NCI-H526 treated with DMSO at 0.1 percent for 48 hours (cell line): ENCODE results near the gene ABCD3.

Experiments used
- DNase-seq: peaks from one replicate; lab custom pipeline; 2025; lab: John Stamatoyannopoulos, UW

ABCD3 gene

DNA sequence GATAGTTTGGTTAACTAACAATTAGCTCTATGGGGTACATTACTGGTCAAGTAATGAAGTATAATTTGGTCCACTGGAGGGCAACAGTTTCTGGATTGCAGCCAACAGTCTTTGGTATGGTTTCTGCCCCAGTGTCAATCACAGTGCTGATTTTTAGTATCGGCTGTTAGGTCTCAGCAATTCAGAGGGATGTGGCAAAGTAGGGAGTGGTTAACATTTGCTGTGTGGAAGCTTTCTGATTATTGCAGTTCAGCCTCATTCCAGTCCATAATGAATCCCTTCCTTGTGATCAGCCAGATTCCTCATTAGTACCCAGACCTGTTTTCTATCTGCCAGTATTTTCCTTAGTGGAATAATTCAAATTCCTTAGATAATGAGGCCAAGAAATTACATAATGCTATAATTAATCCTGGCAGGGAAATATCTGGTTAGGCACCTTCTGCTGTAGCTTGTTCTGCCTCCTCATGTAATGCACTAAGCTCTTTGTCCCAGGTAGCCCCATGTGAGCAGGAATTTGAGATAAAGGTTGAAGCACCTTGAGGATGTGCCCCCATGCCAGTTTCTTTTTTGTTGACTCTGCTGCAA lies 109.3 kb downstream of the ABCD3 start:
- DNase-seq: no peak

DNA sequence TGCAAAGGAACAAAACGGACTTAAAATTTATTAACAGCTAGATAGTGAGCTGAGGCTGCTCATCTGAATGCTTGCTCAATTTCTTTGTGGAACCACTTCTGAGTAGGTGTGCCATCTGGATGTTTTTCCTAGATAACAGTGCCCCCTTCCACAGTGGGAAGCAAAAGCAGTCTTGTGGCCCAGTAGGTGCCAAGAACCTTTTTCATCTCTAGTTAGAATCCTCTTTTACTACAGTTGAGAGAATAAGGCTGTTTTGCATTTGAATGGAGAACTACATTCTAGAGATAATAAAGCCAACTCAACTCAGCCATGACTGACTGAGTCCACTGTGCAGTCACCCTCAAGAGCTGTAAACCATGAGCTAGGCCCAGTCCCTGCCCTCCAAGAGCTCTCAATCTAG lies 110.1 kb downstream of the ABCD3 start:
- no peak for DNase-seq

DNA sequence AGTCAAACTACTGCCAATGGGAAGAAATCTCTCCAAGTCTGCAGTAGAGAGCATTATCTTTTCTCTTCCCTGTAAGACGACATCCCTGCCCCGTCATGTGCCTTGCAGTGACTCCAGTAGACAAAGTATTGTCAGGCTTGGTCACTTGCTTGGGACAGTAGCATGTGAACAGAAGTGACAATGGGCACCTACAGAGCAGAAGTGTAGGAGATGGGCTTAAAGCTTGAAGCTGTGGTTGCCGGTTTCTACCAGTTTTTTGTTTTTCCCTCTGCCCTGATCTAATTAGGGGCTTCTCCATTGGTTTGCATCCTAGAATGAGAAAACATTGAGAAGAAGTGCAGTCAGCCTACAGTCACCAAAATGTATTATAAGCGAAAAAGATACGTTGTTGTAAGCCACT lies 110.6 kb downstream of the ABCD3 start:
- DNase-seq: no peak

DNA sequence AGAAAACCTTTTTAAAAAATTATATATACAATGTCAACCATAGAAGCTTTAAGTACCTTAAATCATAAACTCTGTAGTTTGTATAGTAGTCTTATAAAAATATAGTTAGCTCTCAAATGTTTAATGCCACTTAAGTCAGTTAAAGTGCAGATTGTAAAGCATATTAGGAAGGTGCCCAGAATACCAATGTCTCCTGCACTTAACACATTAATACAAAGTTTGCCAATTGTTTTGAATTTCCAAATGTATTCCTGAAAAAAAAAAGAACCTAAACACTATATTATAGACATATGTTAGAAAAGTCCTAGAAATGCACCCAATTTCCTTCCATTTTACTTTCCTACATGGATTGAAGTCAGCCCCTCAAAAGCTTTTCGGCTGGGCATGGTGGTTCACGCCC lies 111.2 kb downstream of the ABCD3 start:
- DNase-seq: no peak

DNA sequence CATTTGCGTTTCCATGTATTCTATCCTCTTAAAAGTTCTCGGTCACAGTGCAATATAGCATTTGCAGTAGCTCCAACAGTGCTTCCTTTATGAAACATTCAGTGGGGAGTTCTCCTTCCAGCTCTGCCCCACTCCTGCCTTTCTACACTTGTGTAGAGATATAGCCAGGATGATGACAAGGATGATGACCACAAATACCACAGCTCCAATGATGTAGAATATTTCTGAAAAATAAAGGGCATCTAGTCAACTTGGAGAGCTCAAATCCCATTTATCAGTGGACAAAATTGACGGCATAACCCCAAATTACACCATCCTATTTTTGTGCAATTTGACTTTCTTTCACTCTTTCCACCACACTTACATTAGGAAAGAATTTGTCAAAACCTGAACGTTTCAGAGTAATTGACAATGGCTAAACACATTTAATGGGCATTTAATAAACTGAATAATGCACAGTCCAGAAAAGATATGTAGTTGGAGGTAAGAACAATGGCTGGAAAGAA lies 112.2 kb downstream of the ABCD3 start:
- DNase-seq: no peak

DNA sequence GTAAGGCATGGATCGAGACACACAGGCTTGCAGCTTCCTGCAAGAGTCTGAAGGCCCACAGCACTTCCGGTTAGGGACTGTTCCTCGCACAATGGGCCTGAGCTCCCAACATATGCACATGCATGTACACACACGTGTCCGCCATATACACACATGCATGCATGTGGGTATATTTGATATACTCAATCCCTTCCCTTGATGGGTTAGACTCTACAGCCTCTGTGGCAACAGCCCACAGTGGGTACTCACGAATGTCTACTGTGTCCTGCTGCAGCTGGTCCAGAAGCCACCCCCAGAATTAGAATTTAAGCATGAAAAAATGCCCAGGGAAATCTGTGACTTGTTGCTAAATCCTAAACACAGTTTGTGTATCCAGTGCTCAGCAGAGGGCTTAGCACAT lies 113.5 kb downstream of the ABCD3 start:
- DNase-seq: no peak

DNA sequence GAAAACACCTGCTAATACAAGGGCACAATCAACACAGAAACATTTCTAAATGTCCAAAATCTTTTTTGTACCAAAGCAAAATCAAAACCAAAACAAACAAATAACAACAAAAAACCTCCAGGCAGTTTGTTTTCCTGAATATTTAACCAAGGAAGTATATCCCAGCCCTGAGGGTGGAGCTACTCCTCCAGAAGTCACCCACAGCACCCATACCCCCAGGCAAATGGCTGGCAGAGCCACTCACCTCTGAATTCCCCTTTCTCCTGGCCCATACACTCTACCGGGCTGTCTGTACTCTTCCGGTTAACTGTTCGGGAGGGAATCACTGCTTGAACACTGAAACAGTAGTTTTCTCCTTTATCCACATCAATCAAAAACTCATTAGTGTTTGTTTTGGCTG lies 113.9 kb downstream of the ABCD3 start:
- no peak for DNase-seq

DNA sequence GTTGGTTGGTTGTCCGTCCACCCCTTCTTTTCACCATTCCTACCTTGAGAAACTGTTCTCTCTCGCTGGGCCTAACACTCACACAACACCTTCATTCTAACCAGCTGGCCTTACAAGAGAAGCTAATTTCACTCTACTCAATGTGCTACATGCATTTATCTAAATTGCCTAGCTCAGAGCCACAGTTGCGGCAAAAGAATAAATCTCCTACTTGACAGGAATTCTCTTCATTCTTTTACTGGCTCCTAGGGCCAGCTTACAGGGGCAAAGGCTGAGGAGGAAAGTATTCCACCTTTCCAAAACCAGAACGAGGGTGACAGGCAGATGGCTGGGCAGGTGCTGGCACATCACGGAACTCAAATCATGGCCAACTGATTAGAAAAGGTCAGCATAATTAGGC lies 116.9 kb downstream of the ABCD3 start:
- DNase-seq: no peak

DNA sequence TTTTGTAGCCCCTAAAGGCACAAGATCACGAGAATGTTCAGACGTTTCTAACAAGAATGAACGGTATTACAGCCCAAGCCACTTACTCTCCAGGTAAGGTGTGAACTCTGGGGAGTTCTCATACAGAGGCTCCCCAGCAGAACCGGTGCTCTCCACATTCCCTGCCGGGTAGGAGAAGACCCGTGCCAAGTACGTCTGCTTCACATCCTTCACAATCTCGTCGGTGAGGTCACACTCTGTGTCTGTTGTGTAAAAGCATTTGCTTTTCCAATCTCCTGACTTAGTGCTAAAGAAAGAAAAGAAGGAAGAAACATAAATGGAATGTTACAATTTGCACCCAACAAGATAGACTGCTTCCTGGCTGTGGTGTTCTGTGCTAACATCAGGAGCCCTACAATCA lies 117.7 kb downstream of the ABCD3 start:
- no peak for DNase-seq

DNA sequence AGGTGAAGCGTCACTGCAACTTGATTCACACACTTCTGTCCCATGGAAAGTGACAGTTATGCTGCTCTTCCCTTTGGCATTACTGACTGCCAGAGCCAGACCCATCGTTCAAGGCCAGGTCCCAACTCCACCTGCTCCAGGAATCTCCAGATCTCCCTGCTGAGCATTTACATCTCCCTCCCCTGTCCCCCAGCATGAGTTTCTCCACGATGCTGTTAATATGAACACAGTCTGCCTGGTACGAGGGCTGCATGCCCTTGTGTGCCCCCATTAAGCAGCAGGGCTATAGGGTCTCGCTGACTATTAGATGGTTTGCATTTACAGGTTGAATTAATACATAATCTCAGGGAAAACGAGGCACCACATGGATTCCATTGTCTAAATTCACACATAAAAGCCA lies 119.1 kb downstream of the ABCD3 start:
- DNase-seq: no peak

DNA sequence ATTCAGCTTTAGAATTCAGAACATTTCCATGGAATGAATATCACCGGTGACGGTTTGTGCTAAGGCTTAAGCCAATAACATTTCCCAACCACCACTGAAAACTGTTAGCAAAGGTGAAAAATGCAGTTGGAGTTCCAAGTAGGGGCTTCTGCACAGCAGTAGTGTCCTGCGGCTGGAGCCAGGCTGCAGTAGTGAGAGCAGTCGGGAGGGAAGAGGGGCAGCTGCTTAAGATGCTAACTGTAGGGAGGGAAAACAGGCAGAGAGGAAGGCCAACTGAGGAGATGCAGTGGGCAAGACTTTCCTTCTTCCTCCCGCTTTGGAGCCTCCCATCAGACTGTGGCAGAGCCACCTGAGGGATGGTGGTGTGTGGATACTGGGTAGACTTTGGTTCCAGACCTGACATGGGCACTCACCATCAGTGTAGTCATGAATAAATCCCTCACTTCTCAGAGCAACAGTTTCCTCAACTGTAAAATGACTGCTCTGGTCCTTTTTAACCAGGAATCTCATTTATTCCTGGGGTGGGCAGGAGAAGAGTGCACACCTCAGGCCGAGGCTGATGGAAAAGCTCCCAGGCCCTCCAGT lies 120.1 kb downstream of the ABCD3 start:
- no peak for DNase-seq

DNA sequence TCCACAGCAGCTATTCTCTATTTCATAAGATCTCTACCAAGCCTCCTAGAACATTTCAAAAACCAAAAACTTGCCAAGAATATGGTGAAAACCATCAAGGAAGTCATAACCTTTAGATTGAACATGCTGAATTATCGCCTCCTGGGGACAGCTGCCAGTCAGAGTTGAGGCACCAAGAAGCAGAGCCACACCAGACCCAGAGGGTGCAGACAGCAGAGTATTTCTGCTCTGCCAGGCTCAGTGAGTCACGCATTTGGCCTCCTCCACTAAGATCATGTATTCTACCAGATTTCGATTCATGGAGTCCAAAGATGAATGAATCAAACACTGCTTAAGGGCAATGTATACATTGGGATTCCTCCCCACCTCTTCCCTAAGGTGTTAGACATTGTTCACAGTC lies 121.3 kb downstream of the ABCD3 start:
- no peak for DNase-seq

DNA sequence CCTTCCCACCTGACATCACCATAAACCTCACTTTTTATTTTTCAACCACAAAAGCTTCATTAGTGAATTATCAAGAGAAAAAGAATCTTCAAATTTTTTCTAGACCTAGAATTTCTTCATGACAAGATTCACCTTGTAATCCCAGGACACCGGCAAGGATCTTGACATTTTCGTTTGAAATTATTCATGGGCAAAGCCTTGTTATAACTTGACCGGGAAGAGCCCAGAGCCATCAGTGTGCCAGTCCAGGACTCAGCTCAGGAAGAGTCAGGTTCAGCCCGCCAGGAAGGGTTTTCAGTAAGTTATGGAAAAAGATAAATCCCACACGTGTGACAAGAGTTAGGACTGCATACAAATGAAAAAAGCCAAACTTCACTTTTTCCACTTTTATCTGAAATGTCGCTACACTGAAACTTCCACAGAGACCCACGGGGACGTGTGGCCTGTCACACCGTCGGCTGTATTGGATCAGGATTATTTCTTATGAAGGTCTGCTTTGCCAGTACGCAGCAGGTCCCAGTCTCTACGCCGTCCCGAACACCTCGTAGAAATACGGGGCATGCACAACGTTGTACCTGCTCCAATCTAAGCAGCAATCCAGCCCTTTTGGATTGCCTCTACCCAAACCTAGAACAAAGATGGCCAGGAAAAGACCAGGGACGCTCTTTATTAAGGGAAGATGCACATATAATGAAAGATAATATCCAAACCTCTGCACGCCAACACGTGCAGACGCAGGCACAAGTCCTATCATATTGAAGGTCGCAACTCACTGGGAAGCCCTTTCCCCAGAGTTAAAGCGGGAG lies 122.5 kb downstream of the ABCD3 start:
- DNase-seq: peak; percentile 72

DNA sequence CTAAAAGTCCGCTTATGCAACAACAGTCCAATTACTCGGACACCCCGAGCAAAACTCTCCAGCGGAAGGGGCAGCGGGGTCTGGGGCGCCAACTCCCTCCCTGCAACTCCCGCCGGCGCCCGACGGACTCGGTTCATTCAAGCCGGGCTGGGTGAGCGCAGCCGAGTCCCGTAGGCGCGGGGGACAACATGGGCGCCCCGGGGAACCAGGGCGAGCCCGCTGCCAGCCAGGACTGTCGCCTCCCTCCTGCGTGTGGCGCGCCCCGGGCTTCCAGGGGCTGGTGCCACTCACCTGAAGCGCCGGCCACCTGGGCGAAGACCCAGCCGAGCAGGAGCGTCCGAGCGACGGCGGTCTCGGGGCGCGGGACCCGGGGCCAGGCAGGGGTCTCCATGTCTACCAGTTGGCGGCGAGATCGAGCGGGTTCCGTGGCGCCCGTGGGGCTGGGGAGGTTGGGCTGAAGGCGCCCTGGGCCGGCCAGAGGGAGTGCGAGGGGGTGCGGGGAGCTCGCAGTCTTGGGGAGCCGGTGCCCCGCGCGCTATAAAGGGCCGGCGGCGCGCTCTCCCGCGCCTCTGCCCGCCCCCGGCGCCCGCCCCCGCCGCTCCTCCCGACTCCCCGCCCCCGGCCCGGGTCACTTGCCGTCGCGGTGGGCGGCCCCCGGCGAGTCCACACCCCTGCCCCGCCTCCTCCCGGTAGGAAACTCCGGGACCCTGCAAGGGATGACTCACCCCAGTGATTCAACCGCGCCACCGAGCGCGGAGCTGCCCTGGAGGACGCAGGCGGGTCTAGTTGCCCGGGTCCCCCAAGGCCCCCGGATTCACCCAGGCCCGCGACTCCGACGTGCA lies 123.3 kb downstream of the ABCD3 start, which contains the start of gene F3:
TSS of gene F3 (minus strand) at position 514 of the 842 bp plus-strand sequence. CDS start at position 391, 123 bp downstream.
- DNase-seq: peak; percentile 57

DNA sequence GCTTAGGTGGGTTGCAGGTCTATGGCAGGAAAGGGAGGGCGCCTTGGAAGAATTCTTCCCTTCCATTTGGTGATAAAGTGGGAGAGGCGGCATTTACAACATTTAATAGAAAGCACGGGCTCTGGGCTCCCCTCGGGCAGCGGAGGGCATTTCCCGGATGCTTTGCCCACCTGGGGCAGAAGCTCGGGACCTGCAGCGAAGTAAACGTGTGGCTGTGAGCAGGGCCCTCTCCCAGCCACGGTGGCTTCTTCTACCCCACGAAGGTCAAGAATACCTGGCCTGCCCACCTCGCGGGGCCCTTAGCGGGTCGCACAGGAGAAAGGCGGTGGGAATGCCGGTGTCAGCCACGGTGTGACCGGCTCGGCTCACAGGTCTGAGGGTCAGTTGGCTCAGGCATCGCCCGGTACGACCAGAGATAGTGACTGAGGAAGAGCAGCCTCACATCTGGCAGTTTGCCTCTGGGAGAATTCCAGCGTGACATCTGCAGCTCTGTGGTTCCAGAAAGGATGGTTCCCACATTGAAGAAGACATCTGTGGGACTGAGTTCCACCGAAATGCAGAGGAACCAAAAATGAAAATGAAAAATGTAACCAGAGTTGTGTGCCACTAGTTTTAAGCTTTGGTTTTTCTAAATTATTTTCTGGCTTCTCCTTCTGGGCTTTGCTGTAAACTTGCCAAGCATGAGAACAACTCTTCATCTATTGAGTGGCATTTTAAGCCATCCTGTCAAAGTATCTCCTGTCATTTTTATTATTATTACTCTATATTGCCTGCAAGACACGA lies 124.1 kb downstream of the ABCD3 start:
- no peak for DNase-seq

DNA sequence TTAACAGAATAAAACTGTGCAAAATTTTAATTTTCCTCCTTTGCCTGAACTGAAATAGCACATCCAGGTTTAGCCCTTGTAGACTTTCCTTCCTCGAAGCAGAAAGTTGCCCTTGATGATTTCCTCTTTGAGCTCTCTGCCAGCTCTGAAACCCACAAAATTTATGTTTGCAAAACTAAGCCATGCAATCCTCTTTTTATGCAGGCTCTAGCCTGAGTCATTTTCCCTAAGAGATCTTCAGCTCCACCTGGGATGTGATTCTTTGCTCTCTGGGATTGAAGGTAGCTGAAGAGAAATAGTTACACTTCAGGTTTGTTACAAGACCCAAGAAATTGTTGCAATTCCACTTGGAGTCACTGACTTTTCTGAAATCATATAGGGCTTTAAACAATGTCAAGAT lies 124.8 kb downstream of the ABCD3 start:
- DNase-seq: no peak

DNA sequence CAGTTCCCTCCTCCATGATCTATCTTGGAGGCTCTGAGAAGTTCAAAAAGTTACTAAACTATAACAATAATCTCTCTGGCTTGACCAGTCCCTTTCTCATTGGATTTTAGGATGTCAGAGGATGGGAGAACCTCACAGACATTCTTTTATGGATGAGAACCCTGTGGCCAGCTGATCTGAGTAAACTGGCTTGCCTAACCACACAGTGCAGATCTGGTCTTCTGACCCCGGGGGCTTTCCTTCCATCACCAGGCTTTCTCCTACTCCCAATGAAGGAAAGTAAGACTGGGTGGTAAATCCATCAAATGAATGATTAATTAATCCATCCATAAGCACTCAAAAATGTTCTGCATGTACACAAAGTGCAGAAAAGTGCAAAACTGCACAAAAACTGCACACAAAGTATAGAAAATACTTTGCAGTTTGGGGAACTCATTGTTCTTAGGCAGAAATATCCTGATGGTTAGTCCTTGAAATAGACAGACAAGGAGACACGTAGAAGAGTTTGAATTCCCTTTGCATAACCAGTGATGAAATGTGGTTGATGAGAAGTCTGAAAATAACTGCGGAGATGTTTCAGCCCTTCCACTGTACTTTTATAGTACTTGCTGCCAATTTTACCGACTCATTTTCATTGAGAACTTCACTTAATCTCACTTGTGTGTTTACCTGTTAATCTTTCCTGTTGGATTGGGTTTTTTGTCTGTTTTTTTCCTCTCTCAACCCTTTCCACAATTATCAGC lies 125.9 kb downstream of the ABCD3 start:
- DNase-seq: no peak

DNA sequence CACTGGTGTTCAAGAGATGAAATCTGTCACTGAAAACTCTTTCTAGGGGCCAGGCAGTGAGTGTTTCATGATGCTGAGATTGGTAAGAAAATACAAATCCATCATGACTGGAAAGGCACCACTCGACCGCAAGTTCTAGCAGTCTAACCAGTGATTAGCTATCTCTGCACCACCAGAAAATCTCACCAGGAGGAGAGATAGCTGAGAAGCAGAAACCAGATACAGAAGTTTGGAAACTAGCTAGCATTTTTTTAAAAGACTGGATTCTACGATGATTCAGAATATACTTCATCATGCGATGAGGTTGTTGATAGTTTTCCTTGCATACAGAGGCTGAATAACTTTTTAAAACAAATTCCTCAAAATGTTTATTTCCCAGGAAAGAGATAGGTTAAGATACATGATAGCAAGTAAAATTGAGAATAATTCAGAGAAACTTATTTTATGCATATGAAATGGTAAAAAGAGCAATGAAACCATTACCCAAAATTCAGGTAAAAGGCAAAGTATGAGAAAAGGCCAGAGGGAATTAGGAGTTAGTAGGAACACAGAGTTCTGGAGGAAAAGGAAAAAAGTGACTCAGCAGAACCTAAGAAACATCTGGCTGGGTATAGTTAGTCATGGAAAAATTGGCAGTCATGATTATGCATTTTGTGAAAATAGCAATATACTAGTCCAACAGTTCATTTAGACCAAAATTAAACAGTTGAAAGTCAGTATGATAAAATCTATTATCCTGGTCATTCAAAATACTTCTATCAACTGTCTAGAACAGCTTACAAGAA lies 126.7 kb downstream of the ABCD3 start:
- no peak for DNase-seq

DNA sequence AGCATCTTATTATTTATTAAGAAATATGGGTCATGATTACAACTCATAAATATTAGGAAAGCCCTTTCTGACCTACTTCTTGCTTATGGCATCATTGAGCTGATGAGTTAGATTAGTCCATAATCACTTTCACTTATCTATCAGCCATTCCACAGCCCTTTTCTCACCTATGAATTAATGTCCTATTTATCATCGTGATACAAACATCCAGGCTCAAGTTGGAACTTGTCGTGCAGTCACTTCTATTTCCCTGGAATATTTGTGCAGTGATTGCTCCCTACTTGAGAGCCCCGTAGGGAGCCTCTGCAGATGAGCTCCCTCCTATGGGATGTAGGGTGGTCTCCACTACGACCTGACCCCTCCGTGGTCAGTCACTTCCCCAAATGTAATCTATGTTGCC lies 131.5 kb downstream of the ABCD3 start:
- DNase-seq: no peak

DNA sequence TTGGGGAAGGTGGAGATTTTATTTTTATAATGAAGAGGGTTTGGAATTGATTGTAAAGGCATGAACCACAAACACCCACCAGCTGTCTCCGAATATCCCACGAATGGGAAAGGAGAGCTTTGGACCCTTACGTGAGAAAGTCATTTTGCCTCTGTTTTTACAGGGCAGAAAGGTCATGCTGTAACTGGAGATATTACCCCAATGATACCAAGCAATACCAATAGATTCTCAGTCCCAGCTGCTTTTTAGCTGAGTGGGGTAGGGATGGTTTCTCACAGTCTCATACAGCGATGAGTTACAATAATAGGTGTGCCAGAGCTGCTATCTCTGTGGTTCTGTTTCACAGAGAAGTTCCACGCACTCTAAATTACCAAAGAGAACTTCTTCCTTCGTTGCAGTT lies 132.2 kb downstream of the ABCD3 start:
- no peak for DNase-seq
